ENCODE data around the gene USP40. TPM values are rescaled to one million over a fixed set of nuclear protein-coding genes. Genes with fewer than 3 reads are reported as not detected.

Gene USP40
- total and polyA plus RNA-seq, 2 donors (not counting 1 experiment from before 2014, with no cell fraction given), result 19.8 to 37.0 TPM

DNA sequence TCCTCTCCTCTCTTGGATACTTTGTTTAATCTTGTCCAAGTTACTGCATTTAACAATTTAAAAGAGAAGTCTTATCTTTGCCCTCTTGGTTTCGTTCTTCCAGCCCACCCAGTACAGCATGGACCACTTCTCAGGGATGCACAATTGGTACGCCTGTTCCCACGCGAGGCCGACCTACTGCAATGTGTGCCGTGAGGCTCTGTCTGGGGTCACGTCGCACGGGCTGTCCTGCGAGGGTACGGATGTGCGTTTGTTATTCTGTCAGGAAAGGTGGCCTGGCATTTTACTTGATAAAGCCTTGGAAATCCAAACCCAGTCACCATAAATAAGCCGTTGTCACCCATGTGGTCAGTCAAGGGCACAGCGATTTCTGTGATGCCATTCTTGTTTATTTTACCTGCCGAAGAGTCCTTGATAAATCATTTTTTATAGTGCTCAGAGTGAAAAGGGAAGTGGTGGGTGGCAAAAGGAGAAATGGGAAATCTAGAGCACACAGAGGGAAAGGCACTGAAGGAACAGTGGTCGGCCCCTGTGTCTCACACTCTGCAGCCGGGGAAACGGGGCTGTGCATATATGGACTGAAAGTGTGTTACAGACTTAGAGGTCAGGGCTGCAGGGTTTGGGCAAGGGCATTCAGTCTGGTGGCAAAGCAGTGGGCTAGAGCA is 131.8 kb downstream of the USP40 start:
- Histone ChIP-seq H4K20me1 (ENCODE audit: control insufficient read depth, insufficient read depth, low read length, poor library complexity, severe bottlenecking) (peaks cover 91% of the 10 kb centered on the region), H3K27me3 (replicated peaks in 1 of 4; ENCODE audit: control extremely low read depth in 1 of 4, control insufficient read depth in 3 of 4, insufficient read depth in 4 of 4, low read length in 3 of 4) (no peaks in the 10 kb centered on the region), H3K4me1 (ENCODE audit: control insufficient read depth in 2 of 2, insufficient read depth in 2 of 2, low read length in 2 of 2) (peaks cover 11 to 12% of the 10 kb centered on the region in 2 donors), H2AFZ (ENCODE audit: insufficient read depth, low read depth, low read length, poor library complexity, severe bottlenecking) (no peak overlapping the region), H3K27ac (ENCODE audit: low read length in 2 of 2) (peak overlapping the region; percentile 19 to 49), H3K4me2 (replicated peaks; ENCODE audit: low read depth, low read length, poor library complexity, severe bottlenecking) (peak overlapping the region; percentile 17), H3K4me3 (ENCODE audit: control extremely low read depth in 1 of 5, extremely low read depth in 1 of 5, insufficient read depth in 1 of 5, low read depth in 2 of 5, low read length in 4 of 5) (no peak overlapping the region), H3K9ac (ENCODE audit: low read length) (no peak overlapping the region), H3K79me2 (ENCODE audit: control insufficient read depth, insufficient read depth, low read length) (peaks cover 97% of the 10 kb centered on the region), H3K9me3 (ENCODE audit: control extremely low read depth in 1 of 3, control insufficient read depth in 2 of 3, insufficient read depth in 1 of 3, low read length in 2 of 3) (no peaks in the 10 kb centered on the region), H3K36me3 (replicated peaks in 1 of 2; ENCODE audit: control extremely low read depth in 1 of 2, control insufficient read depth in 1 of 2, extremely low read depth in 1 of 2, insufficient read depth in 2 of 2, low read length in 1 of 2) (peaks cover 11 to 63% of the 10 kb centered on the region in 2 experiments)
- CTCF ChIA-PET, result interaction anchor here (0.5 to 16.7 kb wide), 6 partner anchors 9 to 91 kb away, joined by 3 to 426 read pairs (median 3); no protein-coding TSS in a partner anchor
- no peak overlapping the region for H3K4me3 Mint-ChIP-seq
- H3K4me1 Mint-ChIP-seq, result peaks cover 38% of the 10 kb centered on the region
- no peaks in the 10 kb centered on the region for H3K9me3 Mint-ChIP-seq (ENCODE audit: insufficient read depth)
- TF ChIP-seq EZH2 (IDR thresholded peaks at IDR 0.05; ENCODE audit: borderline replicate concordance, insufficient read depth, low read depth, low read length, poor library complexity, severe bottlenecking), result no peak
- TF ChIP-seq, protein P1, sequence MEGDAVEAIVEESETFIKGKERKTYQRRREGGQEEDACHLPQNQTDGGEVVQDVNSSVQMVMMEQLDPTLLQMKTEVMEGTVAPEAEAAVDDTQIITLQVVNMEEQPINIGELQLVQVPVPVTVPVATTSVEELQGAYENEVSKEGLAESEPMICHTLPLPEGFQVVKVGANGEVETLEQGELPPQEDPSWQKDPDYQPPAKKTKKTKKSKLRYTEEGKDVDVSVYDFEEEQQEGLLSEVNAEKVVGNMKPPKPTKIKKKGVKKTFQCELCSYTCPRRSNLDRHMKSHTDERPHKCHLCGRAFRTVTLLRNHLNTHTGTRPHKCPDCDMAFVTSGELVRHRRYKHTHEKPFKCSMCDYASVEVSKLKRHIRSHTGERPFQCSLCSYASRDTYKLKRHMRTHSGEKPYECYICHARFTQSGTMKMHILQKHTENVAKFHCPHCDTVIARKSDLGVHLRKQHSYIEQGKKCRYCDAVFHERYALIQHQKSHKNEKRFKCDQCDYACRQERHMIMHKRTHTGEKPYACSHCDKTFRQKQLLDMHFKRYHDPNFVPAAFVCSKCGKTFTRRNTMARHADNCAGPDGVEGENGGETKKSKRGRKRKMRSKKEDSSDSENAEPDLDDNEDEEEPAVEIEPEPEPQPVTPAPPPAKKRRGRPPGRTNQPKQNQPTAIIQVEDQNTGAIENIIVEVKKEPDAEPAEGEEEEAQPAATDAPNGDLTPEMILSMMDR (IDR thresholded peaks at IDR 0.05), result no peak
- intact Hi-C loops (cut with micrococcal nuclease), result loop anchor here (2.0 kb wide), 1 partner anchor 16 kb away; no protein-coding TSS in a partner anchor
- no peaks in the 10 kb centered on the region for H3K27me3 Mint-ChIP-seq
- DNase-seq (no peak), ATAC-seq (ENCODE audit: low read depth) (no peak)
- H3K27ac Mint-ChIP-seq, result peak overlapping the region; percentile 62
- 74% methylated on average over 12 of the region's 18 CpGs for WGBS (ENCODE audit: insufficient coverage)
- POLR2A ChIA-PET, result interaction anchor here (0.8 kb wide), 1 partner anchor 13 kb away, joined by 4 read pairs; no protein-coding TSS in a partner anchor

DNA sequence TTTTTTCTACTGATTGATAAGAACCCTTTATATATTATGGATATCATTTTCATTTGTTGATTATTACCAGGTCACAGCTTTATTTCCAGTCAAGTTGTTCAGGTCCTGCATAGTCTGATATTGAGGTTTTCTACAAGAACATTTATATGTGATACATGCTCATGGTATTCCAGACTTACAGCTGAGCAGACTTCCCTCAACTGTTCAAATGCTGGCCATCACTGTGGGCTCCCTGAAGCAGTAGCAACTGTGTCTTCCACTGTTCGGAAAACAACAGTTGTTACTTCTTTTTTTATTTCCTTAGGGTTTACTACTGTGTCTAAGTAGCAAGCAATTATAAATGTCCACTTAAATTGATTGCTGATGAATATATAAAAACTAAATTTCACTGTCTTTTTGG is 132.8 kb downstream of the USP40 start:
- peaks cover 9 to 58% of the 10 kb centered on the region in 2 experiments for H3K36me3 ChIP-seq (replicated peaks in 1 of 2; ENCODE audit: control extremely low read depth in 1 of 2, control insufficient read depth in 1 of 2, extremely low read depth in 1 of 2, insufficient read depth in 2 of 2, low read length in 1 of 2)
- Mint-ChIP-seq H3K27ac (no peak overlapping the region), H3K27me3 (no peaks in the 10 kb centered on the region), H3K4me1 (peaks cover 44% of the 10 kb centered on the region), H3K9me3 (ENCODE audit: insufficient read depth) (no peaks in the 10 kb centered on the region), H3K4me3 (no peak overlapping the region)
- H3K9ac ChIP-seq (ENCODE audit: low read length), result no peak overlapping the region
- TF ChIP-seq EZH2 (IDR thresholded peaks at IDR 0.05; ENCODE audit: borderline replicate concordance, insufficient read depth, low read depth, low read length, poor library complexity, severe bottlenecking), result no peak
- peak overlapping the region in 1 of 2 donors; percentile 49 for H3K27ac ChIP-seq (ENCODE audit: low read length in 2 of 2)
- ATAC-seq (ENCODE audit: low read depth) (no peak), DNase-seq (no peak)
- H3K4me2 ChIP-seq (replicated peaks; ENCODE audit: low read depth, low read length, poor library complexity, severe bottlenecking), result no peak overlapping the region
- peaks cover 12 to 14% of the 10 kb centered on the region in 2 donors for H3K4me1 ChIP-seq (ENCODE audit: control insufficient read depth in 2 of 2, insufficient read depth in 2 of 2, low read length in 2 of 2)
- H2AFZ ChIP-seq (ENCODE audit: insufficient read depth, low read depth, low read length, poor library complexity, severe bottlenecking), result no peak overlapping the region
- no peaks in the 10 kb centered on the region for H3K27me3 ChIP-seq (replicated peaks in 1 of 4; ENCODE audit: control extremely low read depth in 1 of 4, control insufficient read depth in 3 of 4, insufficient read depth in 4 of 4, low read length in 3 of 4)
- ChIA-PET POLR2A (interaction anchor here (0.8 kb wide), 1 partner anchor 12 kb away, joined by 4 read pairs; no protein-coding TSS in a partner anchor), CTCF (interaction anchor here (1.0 to 16.7 kb wide), 3 partner anchors 10 to 30 kb away, joined by 3 to 426 read pairs (median 8); no protein-coding TSS in a partner anchor)
- intact Hi-C loops (cut with micrococcal nuclease), result loop anchor here (2.0 kb wide), 1 partner anchor 15 kb away; no protein-coding TSS in a partner anchor
- no peak overlapping the region for H3K4me3 ChIP-seq (ENCODE audit: control extremely low read depth in 1 of 5, extremely low read depth in 1 of 5, insufficient read depth in 1 of 5, low read depth in 2 of 5, low read length in 4 of 5)
- H3K79me2 ChIP-seq (ENCODE audit: control insufficient read depth, insufficient read depth, low read length), result peaks cover 97% of the 10 kb centered on the region
- H3K9me3 ChIP-seq (ENCODE audit: control extremely low read depth in 1 of 3, control insufficient read depth in 2 of 3, insufficient read depth in 1 of 3, low read length in 2 of 3), result no peaks in the 10 kb centered on the region
- WGBS (ENCODE audit: insufficient coverage), result no CpG with 5 or more reads among the region's 1 CpG
- peaks cover 91% of the 10 kb centered on the region for H4K20me1 ChIP-seq (ENCODE audit: control insufficient read depth, insufficient read depth, low read length, poor library complexity, severe bottlenecking)

Data from B cell (primary cell).